GM19328 (cell line): Measurements from ENCODE around the gene WDR18.

Experiments
- ATAC-seq: cut with Tn5 transposase; IDR thresholded peaks from one replicate; pipeline ENCODE4 v1.9.1; 2021; ENCODE audit warnings: mild to moderate bottlenecking, moderate library complexity; ENCODE audit not compliant: unreplicated experiment

WDR18 gene

GRCh38 chr19:1006711-1007398 lies 22.7 kb downstream of the WDR18 start:
- no peak for ATAC-seq

- no peak for ATAC-seq
These were observed 23.5 kb downstream of the WDR18 start for GRCh38 chr19:1007399-1008251.

- ATAC-seq, result no peak
These were observed 24.3 kb downstream of the WDR18 start for GRCh38 chr19:1008268-1009040.

- ATAC-seq, result no peak
These were observed 25.2 kb downstream of the WDR18 start for GRCh38 chr19:1009041-1009980.

DNA sequence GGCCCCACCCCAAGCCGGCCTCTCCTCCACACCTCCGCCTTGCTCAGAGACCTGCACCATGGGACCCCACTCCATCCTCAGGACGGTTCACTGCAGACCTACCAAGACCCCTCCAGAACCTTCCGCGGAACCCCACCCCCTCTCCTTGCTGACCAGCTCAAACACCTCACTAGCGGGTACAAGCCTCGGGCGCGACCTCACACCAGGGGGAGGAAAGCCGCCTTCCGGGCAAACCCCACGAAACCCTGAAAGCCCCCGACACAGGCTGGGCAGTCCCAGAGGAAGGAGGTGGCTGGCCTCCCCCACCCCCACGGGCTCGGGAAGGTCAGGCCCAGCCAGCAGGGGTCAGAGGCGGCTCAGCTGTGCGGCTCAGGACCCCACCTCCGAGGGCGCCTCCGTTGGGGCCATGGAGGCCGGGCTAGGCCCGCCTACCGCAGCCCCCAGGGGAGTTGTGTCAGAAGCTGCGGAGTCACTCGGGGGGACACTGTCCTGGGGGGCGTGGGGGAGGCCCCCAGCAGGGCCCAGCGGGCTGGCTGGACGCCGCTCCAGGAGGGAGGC lies 25.9 kb downstream of the WDR18 start:
- ATAC-seq, result no peak

DNA sequence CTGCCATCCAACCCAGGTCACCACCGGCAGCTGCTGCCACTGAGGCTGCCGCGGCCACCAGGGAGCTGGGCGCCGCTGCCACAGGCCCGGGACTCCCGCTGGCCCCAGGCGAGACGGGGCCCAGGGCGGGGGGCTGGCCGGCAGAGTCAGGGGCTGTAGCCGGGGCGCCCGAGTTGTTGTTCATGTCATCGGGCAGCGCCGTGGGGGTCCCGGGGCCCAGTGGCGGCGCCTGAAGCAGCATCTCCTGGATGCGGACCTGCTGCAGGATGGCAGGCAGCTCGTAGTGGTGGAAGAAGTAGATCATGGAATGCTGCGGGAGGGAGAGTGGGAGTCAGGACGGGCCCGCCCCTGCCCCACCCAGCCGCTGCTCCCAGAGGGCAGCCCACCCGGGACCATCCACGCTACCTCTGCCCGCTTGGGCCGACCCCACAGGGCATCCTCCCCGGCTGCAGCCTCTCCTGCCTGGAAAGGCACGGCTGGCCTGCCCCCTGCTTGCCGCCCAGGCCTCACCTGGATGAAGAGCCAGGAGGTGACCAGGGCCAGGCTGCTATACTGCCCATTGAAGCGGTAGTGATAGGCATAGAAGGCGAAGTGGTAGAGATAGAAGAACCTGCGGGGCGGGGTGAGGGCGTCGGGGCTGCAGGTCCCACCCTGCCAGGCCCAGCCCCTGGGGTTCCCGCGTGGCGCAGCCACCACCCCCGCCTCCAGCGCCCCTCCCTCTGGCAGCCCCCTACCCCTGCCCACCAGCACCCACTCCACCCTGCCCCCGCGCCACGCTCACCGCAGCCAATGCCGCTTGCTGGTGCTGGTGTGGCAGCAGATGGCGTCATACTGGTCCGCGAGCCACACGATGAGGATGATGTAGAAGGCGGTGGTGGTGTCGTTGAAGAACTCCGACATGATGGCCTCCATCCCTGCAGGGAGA lies 26.7 kb downstream of the WDR18 start:
- ATAC-seq, result no peak

DNA sequence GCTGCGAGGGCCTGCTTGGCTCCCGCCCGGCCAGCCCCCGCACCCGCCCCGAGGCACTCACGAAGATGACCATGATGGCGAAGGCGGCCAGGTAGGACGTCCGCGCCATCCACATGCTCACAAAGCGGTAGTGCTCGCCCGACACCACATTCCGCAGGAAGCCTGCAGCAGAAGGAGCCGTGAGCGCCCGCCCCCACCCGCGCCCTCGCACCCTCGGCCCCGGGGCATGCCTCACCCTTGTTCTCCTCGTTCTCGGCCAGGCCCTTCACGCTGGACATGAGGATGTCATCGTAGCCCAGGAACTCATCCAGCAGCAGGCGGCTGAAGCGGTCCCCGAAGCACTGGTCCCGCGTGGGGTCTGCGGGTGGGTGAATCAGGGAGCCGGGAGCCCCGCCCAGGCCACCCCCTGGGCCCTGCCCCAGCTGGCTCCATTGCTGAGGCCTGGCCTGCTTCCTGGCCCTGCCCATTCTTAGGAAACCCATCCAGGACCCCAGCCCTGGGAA lies 27.7 kb downstream of the WDR18 start:
- no peak for ATAC-seq

- ATAC-seq, result no peak
These were observed 28.2 kb downstream of the WDR18 start for GRCh38 chr19:1012334-1012733.

GRCh38 chr19:1013218-1013617 lies 29.1 kb downstream of the WDR18 start:
- ATAC-seq, result no peak

DNA sequence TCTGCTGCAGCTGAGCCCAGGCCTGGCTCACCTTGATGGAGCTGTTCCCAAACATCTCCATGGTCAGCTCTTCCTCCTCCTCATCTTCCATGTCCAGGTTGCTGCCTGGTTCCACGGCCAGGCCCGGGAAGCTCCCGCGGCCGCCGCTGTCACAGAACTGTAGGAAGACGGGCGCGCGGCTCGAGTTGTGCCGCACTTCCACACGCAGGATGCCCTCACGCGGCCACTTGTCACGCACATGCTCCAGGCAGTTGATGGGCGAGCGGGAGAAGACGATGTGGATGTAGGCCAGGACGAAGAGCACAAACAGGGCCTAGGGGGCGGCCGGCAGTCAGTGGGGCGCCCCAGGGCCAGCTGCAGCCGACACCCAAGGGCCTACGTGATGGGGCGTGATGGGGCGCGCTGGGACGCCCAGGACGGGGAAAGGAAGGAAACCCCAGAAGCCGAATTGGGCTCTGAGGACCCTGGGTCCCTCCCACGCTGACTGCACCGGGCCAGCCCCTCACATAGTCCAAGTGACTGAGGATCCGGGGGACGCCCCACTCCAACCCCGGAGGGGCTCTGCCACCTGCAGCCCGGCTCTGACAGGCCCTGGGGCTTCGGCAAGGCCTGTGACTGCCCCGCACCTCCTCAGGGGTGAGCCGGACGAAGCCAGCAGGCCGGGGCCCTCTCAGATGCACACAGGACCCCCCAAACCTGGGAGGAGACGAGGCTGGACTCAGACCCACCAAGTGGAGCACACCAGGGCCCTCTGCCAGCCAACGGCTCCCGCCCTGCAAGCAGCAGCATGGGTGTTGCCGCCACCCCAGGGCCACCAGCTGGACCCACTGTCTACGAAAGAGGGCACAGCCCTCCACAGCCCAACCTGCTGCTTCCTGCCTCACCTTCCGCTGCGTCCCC lies 30.3 kb downstream of the WDR18 start:
- ATAC-seq, result no peak

DNA sequence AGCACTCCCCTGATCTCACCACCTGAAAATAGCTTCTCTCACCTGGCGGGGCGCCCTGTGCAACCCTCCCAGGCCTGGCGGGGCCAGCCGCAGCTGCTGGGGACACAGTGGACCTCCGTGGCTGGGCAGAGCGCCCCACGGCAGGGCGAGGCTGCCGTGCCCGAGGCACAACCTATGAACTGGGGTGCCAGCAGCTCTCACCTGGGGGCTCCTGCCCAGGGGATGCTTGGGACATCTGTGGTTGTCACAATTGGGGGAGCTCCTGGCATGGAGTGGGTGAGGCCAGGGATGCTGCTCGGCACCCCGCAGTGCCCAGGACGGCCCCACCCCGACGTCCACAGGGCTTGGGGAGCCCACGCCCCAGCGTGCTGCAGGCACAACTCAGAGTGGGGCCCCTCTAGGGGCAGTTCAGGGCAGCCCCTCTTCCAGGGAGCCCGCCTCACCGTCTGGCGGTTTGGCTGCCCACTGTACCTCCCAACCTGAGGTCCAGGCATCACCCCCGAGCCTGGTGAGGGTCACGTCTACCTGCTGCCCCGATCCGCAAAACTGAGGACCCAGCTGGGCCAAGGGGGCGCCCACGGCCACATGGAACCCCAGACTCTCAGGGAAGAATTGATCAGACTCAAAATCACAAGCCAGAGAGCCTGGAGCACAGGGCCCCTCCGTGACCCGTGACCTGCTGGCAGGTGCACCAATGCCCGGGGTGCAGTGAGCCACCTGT lies 31.1 kb downstream of the WDR18 start:
- ATAC-seq, result no peak

GRCh38 chr19:1015782-1016646 lies 31.9 kb downstream of the WDR18 start:
- ATAC-seq, result no peak

- ATAC-seq, result no peak
These were observed 32.5 kb downstream of the WDR18 start for GRCh38 chr19:1016647-1017114.

- ATAC-seq, result no peak
These were observed 33.2 kb downstream of the WDR18 start for GRCh38 chr19:1017115-1017905.

DNA sequence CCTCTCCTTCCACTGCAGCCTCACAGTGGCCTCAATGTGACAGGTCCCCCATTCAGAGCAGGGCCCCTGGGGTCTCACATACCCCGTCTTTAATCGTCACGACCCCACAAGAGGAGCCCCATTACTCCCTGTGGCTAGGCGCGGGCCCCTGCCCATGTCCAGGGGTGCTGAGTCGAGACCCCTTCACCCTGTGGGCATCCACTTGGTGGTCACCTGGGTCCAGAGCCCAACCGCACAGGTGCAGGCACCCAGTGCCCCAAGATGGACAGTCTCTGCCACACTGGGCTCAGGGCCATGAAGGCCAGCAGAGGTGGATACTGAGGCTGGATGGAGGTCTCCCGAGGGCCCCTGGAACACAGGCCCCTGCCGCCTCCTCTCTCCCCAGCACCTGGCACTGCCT lies 33.8 kb downstream of the WDR18 start:
- ATAC-seq, result no peak
